C4-2B (cell line): Measurements from ENCODE around the gene GIMAP2.

Source experiments
- ZFX ChIP-seq: fragments of 450-650 bp; IDR thresholded peaks from 2 replicates; pipeline ENCODE4 v1.6.1; 2017
- TF ChIP-seq, protein P1 (sequence below): fragments of 450-650 bp; conservative IDR thresholded peaks from 2 replicates; pipeline ENCODE4 v1.5.1; 2017; ENCODE audit warnings: mild to moderate bottlenecking

DNA sequence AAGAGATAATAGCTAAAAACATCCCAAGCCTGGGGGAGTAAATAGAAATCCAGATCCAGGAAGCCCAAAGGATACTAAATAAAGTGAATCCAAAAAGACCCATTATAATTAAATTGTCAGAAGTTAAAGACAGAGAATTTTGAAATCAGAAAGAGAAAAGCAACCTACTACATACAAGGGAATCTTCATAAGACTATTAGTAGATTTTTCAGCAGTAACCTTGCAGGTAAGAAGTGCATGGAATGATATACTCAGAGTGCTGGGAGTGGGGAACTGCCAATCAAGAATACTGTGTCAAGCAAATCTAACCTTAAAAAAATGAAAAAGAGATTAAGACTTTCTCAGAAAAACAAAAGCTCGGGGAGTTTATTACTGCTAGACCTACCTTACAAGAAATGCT is 17.7 kb downstream of the GIMAP2 start:
- TF ChIP-seq, protein P1, sequence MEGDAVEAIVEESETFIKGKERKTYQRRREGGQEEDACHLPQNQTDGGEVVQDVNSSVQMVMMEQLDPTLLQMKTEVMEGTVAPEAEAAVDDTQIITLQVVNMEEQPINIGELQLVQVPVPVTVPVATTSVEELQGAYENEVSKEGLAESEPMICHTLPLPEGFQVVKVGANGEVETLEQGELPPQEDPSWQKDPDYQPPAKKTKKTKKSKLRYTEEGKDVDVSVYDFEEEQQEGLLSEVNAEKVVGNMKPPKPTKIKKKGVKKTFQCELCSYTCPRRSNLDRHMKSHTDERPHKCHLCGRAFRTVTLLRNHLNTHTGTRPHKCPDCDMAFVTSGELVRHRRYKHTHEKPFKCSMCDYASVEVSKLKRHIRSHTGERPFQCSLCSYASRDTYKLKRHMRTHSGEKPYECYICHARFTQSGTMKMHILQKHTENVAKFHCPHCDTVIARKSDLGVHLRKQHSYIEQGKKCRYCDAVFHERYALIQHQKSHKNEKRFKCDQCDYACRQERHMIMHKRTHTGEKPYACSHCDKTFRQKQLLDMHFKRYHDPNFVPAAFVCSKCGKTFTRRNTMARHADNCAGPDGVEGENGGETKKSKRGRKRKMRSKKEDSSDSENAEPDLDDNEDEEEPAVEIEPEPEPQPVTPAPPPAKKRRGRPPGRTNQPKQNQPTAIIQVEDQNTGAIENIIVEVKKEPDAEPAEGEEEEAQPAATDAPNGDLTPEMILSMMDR: no peak
- no peak for TF ChIP-seq ZFX
